Stimulated activated memory B cell treated with anti-CD40 and anti-IgM and Interleukin-4, amounts not matched to agents 10 μg/mL and 1 μg/mL and 100 μg/mL, for 72 hours (primary cell): Measurements from ENCODE around the gene NEK10.

Experiments
- ATAC-seq: fragments of 150-1000 bp; cut with Tn5 transposase; 2 replicates; pipeline ENCODE4 v1.10.0; 2021
- H3K27ac Mint-ChIP-seq: one replicate; pipeline ENCODE4 v1.8.0; 2022; ENCODE audit warnings: mild to moderate bottlenecking, mixed read lengths
- H3K27me3 Mint-ChIP-seq: one replicate; pipeline ENCODE4 v1.8.0; 2022; ENCODE audit warnings: mixed read lengths
- H3K36me3 Mint-ChIP-seq: one replicate; pipeline ENCODE4 v1.8.0; 2022; ENCODE audit warnings: mixed read lengths
- H3K4me1 Mint-ChIP-seq: one replicate; pipeline ENCODE4 v1.8.0; 2022; ENCODE audit warnings: mixed read lengths
- H3K4me3 Mint-ChIP-seq: one replicate; pipeline ENCODE4 v1.8.0; 2022; ENCODE audit warnings: mild to moderate bottlenecking, moderate library complexity, mixed read lengths
- H3K9me3 Mint-ChIP-seq: one replicate; pipeline ENCODE4 v1.8.0; 2022; ENCODE audit warnings: mixed read lengths

Gene NEK10

DNA sequence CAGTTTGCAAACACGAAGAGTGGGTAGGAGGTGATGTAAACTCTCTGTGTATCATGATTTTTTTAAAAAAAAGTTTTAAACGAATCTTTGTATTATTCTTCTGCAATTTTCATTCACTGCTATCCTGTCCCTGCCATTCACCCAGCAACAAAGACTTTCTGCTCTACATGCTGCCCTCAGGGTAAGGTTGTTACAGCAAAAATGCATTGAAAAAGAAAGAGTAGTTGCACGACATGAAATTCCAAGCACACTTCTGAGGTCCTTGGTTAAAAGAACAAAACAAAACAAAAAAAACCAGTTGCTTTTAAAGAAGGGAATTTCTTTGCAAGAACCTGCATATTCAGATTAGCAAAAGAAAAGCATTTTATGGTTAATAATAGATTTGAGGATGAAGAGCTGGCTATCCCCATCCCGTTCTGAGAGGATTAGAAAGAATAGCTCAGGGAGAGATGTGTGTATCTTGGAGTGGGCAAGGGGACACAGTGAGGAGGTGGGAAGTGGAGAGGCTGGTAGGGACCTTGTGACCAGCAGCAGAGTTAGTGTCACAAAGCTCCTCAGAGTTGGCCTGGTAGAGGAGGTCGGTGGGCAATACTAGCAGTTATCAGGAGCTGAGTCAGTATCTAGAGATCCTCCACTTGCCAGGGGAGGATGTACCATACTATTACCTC lies 290.8 kb downstream of the NEK10 start:
- Mint-ChIP-seq H3K27me3 (no peaks in the 10 kb centered on the region), H3K4me3 (no peak overlapping the region), H3K9me3 (no peaks in the 10 kb centered on the region), H3K27ac (no peak overlapping the region), H3K36me3 (no peaks in the 10 kb centered on the region), H3K4me1 (no peaks in the 10 kb centered on the region)
- no peak for ATAC-seq

DNA sequence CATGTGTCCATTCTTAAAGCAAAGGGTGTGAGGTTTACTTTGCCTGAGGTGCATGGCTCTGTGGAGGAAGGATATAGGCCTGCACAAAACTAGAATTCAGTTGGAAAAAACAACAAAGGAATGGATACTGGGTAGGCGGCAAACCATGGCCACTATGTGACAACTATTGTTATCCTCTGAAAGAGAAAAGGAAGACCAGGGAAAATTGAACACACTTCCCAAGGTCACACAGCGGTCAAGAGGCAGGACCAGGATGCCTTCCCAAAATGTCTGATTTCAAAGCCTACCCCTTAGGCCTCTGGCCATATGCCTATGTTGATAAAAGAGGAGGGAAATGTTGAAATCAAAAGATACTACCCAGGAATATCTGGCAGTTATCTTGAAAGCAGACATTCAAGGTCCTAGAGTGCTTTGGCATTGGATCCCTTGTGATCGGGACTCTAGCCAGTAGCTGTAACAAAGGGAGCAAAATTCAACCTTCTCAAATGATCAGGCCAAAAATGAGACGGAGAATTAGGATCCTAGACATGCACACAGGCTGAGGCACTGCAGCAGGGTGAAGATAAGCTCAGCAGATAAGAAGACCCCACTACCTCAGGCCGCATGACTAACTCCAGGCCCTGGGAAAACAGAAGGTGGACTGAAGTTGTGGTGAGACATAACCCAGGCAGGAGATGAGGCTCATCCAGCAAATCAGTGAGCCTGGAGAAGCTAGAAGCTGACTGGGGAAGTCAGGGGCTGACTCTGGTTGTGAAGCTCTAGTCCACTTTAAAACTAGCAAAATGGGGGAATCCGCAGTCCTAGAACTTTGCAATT lies 292.2 kb downstream of the NEK10 start:
- no peaks in the 10 kb centered on the region for H3K27me3 Mint-ChIP-seq
- no peaks in the 10 kb centered on the region for H3K4me1 Mint-ChIP-seq
- no peak overlapping the region for H3K27ac Mint-ChIP-seq
- no peak overlapping the region for H3K4me3 Mint-ChIP-seq
- no peak for ATAC-seq
- no peaks in the 10 kb centered on the region for H3K36me3 Mint-ChIP-seq
- no peaks in the 10 kb centered on the region for H3K9me3 Mint-ChIP-seq

DNA sequence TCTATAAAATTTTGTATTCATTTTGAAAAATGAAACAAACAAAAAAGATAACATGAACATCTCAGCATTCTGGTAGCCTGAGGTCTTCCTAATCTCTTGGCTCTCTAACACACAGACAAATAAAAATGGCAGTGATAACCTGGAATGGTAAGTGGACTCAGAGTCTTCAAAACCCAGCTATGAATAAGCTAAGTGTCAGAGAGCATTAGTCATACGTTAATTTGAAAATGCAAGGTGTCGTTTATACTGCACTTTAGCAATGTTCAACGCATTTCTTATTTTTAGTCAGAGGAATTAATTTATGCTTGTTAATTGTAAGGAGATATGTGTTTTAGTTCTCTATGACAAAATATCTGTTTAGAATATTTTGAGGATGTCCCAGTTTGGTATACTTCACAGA lies 294.3 kb downstream of the NEK10 start:
- Mint-ChIP-seq H3K4me1 (no peaks in the 10 kb centered on the region), H3K27ac (no peak overlapping the region), H3K9me3 (peaks cover 4% of the 10 kb centered on the region), H3K36me3 (no peaks in the 10 kb centered on the region), H3K27me3 (no peaks in the 10 kb centered on the region), H3K4me3 (no peak overlapping the region)
- ATAC-seq: no peak

DNA sequence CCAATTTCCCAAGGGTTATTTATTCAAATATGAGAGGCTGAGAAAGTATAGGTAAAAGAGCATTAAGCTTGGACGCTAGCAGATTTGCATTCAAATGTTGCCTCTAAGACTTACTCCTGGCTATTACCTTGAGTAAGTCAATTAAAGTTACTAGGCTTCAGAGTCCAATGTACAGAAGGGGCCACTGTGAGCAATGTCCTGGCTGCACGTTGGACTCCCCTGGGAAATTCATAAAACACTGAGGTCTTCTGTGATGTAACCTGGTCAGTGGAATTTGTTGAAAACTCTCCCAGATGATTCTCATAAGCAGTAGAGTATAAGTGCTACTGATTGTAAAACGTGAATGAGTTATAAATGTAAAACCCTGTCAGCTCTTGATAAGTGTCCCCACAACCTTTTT lies 295.3 kb downstream of the NEK10 start:
- Mint-ChIP-seq H3K4me3 (no peak overlapping the region), H3K4me1 (no peaks in the 10 kb centered on the region), H3K9me3 (peaks cover 4% of the 10 kb centered on the region), H3K27ac (no peak overlapping the region), H3K27me3 (no peaks in the 10 kb centered on the region), H3K36me3 (no peaks in the 10 kb centered on the region)
- ATAC-seq: no peak

DNA sequence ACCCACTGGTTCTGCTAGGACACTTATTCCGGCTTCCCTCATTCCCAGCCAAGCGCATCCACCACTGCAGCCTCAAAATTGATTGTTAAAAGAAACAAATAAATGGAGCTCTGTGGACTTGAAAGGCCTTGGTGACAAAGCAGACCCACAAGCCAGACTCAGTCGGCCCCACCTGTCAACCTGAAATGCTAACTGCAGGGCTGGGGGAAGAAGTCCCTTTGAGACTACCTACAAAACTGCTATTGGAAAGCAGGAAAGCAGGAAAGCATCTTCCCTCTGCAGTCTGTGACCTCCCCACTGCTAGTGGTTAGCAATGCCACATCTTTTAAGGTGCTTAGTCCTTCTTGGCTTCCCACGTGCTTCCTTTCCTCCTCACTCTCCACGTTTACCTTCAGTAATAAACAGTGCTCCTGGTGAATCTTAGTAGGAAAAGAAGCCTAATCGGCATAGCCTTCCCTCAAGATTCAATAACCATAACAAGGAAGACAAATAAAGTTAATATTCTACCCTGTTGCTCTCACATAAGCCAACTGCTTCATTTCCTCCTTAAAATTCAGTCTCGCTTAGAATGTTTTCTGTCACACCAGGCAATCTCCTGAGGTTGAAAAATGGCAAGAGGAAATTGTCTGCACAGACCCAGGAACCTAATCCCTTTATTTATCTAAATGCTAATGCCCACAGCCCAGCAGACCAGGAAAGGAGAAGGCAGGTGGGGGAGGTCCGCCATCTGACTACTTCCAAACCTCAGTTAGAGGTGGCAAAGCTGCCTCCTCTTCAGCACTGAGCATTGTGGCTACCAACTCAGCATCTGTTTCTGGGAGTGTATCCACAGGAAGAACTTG lies 296.2 kb downstream of the NEK10 start:
- H3K36me3 Mint-ChIP-seq: no peaks in the 10 kb centered on the region
- no peaks in the 10 kb centered on the region for H3K4me1 Mint-ChIP-seq
- H3K27ac Mint-ChIP-seq: no peak overlapping the region
- peaks cover 4% of the 10 kb centered on the region for H3K9me3 Mint-ChIP-seq
- no peaks in the 10 kb centered on the region for H3K27me3 Mint-ChIP-seq
- no peak for ATAC-seq
- H3K4me3 Mint-ChIP-seq: no peak overlapping the region

DNA sequence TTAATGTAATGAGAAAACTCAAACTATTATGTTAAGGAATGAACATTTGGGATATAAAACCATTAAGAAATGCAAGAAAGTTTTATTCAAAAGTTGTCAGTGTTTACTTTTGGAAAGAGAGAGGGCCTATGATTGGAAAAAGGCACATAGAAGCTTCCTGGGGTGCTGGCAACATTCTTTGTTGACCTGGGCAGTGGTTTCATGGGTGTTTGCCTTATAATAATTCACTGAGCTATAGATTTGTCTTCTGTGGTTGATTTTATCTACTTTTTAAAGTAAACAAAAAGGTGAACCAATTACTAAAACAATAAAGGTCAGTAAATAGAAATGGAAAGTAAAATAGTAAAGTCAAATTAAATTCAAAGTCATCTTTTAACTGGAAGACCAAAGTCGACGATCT lies 308.8 kb downstream of the NEK10 start:
- Mint-ChIP-seq H3K4me3 (no peak overlapping the region), H3K4me1 (no peaks in the 10 kb centered on the region), H3K9me3 (no peaks in the 10 kb centered on the region), H3K27ac (no peak overlapping the region), H3K36me3 (no peaks in the 10 kb centered on the region), H3K27me3 (peaks cover 10% of the 10 kb centered on the region)
- ATAC-seq: no peak
